DMS53 (cell line): ENCODE data around the gene TLK1.

Source experiments
- DNase-seq: peaks from one replicate; lab custom pipeline; 2025; lab: John Stamatoyannopoulos, UW

The TLK1 gene

GRCh38 chr2:171160119-171160955 lies at the start of gene TLK1:
TLK1 (minus strand) TSS chr2:171160893; CDS start chr2:171160428, 465 bp downstream.
- peak; percentile 94 for DNase-seq

DNA sequence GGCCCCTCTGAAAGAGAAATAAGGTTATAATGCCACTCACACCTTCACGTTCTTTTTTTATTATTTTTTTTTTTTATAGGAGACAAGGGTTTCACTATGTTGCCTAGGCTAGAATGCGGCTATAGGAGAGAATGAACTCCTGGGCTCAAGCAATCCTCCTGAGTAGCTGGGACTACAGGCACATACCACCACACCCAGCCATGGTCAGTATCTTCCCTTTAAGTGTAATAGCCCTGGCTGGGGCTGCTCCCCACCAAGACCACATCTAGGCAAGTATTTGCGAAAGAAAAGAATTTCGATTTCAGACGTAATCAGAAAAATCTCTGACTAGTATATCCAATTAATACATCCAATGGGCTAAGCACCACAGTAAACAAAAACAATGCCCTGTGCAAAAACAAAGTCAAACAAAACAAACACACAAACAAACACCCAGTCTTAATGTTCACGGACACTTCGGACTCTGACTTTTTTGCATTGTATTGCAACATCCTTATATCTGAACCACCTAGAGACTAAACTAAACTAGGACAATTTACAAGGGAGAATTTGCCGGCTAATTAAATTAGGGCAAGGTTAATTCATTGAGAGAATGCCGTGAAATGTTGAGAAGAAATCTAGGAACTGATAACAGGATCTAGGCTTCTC lies 49.6 kb upstream of the TLK1 start:
- DNase-seq, result no peak

DNA sequence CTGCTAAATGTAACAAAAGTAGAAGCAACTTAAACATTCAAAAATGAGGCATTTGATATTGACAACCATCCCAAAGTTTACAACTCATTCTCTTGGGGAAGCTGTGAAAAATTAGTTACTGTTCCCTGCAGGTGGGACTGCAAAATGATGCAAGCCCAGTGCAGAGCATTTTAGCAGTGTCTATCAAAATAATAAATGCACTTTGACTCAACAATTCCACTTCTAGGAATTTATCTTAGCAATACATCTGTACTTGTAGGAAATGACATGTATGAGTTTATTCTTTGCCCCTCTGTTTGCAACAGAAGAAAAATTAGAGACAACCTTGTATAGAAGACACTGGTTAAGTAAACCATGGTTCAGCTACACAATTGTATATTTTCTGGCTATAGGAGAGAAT lies 48.0 kb upstream of the TLK1 start:
- DNase-seq, result no peak

DNA sequence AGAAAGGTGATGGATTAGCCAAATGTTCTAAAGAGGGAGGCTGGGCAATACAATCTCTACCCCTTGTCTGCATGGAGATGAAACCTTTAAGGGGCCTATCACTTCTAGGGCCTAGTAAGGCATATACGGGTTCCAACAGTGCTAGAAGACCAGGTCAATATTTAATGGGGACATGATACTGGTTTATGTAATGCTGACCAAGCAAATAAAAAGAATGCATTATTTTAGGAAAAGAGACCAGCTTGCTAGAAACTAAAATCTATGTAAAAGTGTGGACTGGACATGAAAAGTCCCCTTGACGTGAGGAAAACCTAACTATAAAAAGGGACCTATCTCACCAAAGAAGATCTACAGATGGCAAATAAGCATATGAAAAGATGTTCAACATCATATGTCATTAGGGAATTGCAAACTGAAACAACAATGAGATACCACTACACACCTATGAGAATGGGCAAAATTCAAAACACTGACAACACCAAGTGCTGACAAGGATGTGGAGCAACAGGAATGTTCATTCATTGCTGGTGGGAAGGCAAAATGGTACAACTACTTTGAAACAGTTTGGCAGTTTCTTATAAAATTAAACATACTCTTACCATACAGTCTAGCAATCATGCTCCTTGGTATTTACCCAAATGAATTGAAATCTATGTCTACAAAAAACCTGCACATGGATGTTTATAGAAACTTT lies 45.9 kb upstream of the TLK1 start:
- no peak for DNase-seq

GRCh38 chr2:171205551-171205950 lies 44.9 kb upstream of the TLK1 start:
- DNase-seq, result no peak

- DNase-seq, result no peak
These were observed 41.1 kb upstream of the TLK1 start for GRCh38 chr2:171201767-171202166.

DNA sequence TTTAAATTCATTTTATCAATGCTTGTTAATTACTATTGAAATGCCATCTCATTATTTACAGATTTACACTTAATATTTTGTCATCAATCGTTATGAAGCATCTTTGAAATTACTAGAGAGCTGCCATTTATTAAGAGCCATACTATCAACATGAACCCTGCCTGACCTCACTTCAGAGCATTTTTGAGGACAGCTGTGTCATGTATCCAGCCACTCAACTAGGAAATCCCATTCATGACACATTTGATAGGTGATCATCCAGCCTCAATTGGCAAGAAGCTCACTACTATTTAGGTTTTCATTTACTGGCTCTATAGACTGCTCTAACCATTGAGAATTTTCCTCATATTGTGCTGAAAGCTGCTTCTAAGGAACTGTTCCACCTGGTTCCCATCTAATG lies 40.6 kb upstream of the TLK1 start:
- DNase-seq, result peak; percentile 22

DNA sequence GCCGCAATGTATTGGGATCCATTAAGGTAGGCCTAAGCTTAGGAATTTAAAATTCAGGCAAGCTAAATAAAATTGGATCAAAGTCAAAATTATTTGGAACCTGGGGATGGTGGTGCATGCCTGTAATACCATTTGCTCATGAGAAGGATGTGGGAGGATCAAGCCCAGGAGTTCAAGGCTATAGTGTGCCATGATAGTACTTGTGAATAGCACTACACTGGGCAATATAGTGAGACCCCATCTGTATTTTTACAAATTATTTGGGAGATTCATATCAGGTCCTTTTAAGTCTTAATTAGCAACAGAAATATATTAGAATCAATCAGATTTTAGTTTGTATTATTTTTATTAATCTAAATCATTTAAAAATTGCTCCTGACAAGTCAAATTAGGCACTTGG lies 39.8 kb upstream of the TLK1 start:
- no peak for DNase-seq

GRCh38 chr2:171191021-171191420 lies 30.3 kb upstream of the TLK1 start:
- DNase-seq, result no peak

DNA sequence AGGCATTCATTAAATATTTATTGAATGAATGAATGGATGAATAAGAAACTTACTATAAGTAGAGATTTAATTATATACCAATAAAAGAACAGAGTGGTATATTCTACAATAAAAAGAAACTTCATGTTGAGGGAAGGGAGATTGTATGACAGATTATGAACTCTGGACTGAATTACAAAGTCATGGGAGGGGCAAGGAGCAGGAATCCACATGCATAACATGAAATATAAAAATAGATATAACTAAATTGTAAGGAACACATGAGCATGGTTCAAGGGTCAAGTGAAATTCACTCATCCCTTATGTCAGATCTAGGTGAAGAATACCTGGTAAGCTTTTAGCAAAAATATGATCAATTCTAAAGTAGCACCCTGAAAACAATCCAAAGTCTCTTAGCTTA lies 27.1 kb upstream of the TLK1 start:
- DNase-seq, result no peak

DNA sequence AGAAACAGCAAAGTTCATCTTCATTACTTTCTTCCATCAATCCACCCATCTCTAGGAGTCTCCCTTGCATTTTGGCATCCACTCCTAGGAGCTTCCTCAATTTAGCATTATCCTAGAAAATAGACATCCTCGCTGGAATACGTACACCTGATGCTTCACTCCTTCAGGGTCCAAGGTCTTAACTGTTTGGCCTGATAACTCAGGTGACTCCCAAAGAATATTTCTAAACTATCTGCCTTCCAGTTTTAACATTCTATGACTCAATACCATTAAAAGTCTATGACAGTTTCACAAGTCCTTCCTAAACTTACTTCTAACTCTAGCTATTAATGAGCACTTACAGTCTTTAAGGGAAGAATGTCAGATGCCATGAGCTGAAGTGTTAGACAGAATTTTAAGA lies 26.5 kb upstream of the TLK1 start:
- no peak for DNase-seq

GRCh38 chr2:171185941-171186340 lies 25.2 kb upstream of the TLK1 start:
- DNase-seq, result no peak

GRCh38 chr2:171185165-171185818 lies 24.6 kb upstream of the TLK1 start:
- no peak for DNase-seq

DNA sequence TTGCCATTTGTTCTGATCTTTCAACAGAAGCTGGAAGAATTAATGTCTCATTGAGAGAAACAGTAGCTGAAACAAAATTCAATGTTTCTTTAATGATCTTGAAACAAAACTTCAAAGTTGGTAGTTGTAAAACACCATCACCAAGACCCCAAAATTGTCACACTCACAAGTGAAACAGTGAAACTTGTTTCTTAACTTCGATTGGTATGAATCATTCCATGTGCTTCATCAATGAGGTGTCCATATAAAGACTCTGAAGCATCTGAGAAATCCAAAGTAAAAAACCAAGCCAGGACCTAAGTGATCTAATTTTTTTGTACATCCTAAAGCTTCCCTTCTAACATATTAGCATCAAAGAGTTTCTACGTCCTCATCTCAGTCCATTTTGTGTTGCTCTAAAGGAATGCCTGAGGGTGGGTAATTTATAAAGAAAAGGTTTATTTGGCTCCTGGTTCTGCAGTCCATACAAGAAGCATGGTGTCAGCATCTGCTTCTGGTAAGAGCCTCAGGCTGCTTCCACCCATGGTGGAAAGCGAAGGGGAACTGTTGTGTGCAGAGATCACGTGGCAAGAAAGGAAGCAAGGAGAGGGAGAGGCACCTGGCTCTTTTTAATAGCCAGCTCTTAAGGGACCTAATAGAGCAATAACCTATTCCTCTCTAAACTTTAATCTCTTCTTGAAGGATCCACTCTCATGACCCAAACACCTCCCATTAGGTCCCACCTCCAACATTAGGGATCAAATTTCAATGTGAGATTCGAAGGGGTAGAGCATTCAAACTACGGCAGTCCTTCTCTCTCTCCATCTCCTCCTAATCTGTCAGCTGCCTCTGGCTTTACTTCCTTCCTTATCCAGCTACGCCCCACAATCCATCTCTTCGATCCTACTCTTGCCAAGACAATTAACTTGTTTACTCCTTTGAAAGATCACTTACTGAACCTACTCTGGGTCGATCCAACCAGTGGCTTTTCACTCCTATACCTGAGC lies 20.7 kb upstream of the TLK1 start:
- DNase-seq, result no peak

DNA sequence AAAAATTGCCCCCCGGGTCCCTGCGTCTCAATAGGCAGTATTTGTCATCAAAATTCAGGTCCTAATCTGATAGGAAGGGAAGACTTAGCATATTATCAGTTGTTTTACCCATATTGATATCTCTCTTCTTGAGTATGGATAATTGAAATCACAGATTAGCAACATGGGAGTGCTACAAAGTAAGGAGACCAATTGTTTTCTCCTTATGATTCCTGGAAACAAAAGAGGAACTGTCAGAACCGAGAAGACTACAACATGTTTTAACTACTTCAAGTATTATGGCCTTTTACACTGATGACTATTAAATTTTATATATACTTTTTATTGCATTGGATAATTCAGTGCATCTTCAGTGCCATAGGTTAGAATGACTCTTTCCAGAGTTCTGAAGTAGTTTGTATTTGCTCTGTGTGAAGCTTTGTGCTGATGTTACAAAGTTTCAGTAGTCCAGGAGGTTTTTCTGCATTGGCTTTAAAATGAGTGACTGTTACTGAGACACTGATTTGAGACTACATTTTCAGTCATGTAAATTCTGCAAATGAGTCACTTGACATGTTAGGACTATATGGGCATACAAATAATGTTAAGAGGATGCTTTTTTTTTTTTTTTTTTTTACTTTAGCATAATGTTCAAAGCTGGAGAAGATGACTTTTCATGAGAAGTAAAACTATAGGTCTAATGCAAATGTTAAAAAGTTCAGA lies 19.7 kb upstream of the TLK1 start:
- DNase-seq, result no peak

- no peak for DNase-seq
These were observed 18.3 kb upstream of the TLK1 start for GRCh38 chr2:171178993-171179392.

- DNase-seq, result no peak
These were observed 15.8 kb upstream of the TLK1 start for GRCh38 chr2:171176516-171176915.

- DNase-seq, result no peak
These were observed 13.4 kb upstream of the TLK1 start for GRCh38 chr2:171174075-171174474.

DNA sequence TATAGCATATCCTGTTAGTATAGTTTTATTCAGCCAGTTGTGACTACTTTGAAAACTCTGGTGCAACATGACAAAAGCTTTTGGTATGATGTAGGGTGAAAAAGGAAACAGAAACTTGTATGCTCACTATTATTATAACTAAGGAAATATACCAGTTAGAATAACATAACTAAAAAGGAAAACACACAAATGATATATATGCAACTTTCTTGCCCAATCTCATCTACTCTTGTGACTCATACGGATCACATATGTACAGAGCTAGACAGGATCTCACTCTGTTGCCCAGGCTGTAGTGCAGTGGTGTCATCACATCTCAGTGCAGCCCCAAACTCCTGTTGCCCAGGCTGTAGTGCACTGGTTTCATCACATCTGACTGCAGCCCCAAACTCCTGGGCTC lies 12.4 kb upstream of the TLK1 start:
- DNase-seq, result no peak

DNA sequence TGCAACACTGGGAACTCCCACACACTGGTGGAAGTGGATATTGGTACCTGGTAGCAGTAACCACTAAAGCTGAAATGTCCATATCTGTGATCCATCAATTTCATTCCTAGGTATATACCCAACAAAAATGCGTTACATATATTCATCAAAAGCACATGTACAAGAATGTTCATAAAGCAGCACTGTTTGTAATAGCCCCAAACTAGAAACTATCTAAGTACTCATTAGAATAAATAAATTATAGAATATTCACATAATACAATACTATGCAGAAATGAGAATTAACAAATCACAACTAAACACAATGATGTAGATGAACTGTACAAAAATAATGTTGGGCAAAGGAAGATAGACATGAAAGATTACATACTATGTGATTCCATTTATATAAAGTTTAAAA lies 11.1 kb upstream of the TLK1 start:
- DNase-seq, result no peak

- DNase-seq, result no peak
These were observed 9.1 kb upstream of the TLK1 start for GRCh38 chr2:171169839-171170238.
